Gastroesophageal sphincter (tissue), 3 donors: ENCODE data around the gene RDH8.

ENCODE experiments used
- EP300 ChIP-seq: sonication (generic); formaldehyde crosslinking; IDR thresholded peaks from one replicate; pipeline ENCODE4 v1.6.1; 2017; ENCODE audit warnings: antibody characterized with exemption, mild to moderate bottlenecking
- TF ChIP-seq, protein P1 (sequence below), 4 experiments: fragments of 200-600 bp in 2 of 4; fragments of 450-650 bp in 2 of 4; sonication (generic) in 1 of 4; IDR thresholded peaks; one replicate each; pipeline ENCODE4 v1.5.1; 2017 to 2019; ENCODE audit warnings: antibody characterized with exemption in 4 of 4, mild to moderate bottlenecking in 2 of 4, moderate library complexity in 2 of 4

DNA sequence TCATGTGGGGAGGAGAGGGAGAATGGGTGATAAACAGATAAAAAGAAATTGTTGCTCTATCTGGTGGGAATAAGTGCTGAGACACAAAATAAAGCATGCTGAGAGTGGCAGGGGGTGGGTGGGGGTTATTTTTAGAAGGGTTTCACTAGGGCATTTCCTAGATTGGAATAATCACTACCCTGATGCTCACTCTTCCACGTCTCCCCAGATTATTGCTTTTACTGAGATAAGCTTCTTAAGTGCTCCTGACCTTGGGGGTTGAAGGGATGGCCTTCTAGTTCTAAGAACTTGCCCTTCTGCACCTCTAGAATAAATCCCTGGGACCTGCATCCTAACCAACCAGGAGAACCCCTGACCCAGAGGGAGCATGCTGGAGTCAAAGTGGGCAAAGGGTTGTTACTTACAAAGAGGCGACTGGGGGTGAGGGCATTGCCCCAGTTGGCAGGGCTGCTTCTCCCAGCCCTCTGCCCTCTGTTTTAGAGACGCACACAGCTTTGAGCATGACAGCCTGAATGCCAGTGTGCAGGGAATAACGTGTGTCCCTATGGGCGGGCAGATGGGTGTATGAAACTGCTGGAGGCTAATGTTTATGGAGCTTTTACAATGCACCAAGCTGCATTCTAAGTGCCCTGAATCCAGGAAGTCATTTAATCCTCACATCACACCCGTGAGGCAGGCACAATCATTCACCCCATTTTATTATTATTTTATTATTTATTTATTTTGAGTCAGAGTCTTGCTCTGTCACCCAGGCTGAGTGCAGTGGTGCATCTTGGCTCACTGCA, 743 bp downstream of the RDH8 start:
- TF ChIP-seq, protein P1, sequence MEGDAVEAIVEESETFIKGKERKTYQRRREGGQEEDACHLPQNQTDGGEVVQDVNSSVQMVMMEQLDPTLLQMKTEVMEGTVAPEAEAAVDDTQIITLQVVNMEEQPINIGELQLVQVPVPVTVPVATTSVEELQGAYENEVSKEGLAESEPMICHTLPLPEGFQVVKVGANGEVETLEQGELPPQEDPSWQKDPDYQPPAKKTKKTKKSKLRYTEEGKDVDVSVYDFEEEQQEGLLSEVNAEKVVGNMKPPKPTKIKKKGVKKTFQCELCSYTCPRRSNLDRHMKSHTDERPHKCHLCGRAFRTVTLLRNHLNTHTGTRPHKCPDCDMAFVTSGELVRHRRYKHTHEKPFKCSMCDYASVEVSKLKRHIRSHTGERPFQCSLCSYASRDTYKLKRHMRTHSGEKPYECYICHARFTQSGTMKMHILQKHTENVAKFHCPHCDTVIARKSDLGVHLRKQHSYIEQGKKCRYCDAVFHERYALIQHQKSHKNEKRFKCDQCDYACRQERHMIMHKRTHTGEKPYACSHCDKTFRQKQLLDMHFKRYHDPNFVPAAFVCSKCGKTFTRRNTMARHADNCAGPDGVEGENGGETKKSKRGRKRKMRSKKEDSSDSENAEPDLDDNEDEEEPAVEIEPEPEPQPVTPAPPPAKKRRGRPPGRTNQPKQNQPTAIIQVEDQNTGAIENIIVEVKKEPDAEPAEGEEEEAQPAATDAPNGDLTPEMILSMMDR (IDR thresholded peaks at IDR 0.05): no peak
- TF ChIP-seq EP300: no peak
